Measurements from ENCODE around the gene PPFIA1.

- TF ChIP-seq ELF4 (IDR thresholded peaks at IDR 0.05) (no peak), TARDBP (IDR thresholded peaks at IDR 0.05) (no peak), CTBP1 (IDR thresholded peaks at IDR 0.05; ENCODE audit: borderline replicate concordance) (no peak), SP1 (IDR thresholded peaks at IDR 0.05) (no peak), FOXM1 (IDR thresholded peaks at IDR 0.05; ENCODE audit: borderline replicate concordance) (no peak), NFRKB (IDR thresholded peaks at IDR 0.05) (no peak), ZNF384 (IDR thresholded peaks at IDR 0.05) (no peak), SUZ12 (IDR thresholded peaks at IDR 0.05) (no peak), HDGF (IDR thresholded peaks at IDR 0.05; ENCODE audit: borderline replicate concordance) (no peak), L3MBTL2 (conservative IDR thresholded peaks at IDR 0.05) (no peak), ARNT (IDR thresholded peaks at IDR 0.05) (no peak), FOXK2 (IDR thresholded peaks at IDR 0.05) (no peak)
Measured at GRCh38 chr11:70359451-70360205, 89.1 kb downstream of the PPFIA1 start.

Measured in HEK293T (cell line).